ENCODE data around the gene ZC2HC1C.

DNA sequence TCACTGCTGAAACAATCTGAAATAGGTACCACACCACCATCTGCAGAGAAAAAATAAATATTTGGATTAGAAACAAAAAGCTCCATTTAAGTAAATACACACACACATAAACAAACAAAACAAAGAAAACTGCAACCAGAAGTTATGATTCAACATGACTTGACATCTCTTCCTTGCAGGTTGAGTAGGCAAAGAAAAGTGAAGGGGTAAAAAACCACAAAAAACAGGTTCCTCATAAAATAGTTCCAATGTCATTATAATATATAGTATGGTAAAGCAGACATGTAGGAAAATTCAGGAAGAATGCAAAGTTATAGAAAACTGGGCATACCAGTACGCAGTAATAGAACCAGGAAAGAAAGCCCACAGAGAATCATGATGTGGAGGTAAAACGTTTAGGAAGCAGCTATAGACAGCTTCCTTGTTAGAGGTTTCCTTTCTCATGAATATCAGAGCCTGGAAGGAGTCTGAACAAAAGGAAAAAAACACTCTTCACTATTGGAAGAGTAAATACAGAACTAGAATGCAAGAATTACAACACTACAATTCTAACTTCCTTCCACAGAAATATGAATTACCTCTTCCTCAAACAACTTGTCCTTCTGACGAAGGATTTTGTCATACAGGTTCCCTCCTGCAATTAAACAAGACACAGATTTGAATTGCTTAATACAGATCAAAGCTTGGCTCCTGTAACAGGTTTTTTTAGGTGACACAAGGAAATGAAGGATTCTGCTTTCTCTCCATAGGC is 51.3 kb downstream of the ZC2HC1C start:
- TF ChIP-seq RCOR1 (IDR thresholded peaks at IDR 0.05; ENCODE audit: low read depth, low read length) (no peak), RAD21 (conservative IDR thresholded peaks at IDR 0.05 in 1 of 2, IDR thresholded peaks at IDR 0.05 in 1 of 2) (no peak), FOSL2 (IDR thresholded peaks at IDR 0.05) (no peak), FOSL2 (CRISPR knock-in tag; IDR thresholded peaks at IDR 0.05) (no peak)
- TF ChIP-seq, protein P1, sequence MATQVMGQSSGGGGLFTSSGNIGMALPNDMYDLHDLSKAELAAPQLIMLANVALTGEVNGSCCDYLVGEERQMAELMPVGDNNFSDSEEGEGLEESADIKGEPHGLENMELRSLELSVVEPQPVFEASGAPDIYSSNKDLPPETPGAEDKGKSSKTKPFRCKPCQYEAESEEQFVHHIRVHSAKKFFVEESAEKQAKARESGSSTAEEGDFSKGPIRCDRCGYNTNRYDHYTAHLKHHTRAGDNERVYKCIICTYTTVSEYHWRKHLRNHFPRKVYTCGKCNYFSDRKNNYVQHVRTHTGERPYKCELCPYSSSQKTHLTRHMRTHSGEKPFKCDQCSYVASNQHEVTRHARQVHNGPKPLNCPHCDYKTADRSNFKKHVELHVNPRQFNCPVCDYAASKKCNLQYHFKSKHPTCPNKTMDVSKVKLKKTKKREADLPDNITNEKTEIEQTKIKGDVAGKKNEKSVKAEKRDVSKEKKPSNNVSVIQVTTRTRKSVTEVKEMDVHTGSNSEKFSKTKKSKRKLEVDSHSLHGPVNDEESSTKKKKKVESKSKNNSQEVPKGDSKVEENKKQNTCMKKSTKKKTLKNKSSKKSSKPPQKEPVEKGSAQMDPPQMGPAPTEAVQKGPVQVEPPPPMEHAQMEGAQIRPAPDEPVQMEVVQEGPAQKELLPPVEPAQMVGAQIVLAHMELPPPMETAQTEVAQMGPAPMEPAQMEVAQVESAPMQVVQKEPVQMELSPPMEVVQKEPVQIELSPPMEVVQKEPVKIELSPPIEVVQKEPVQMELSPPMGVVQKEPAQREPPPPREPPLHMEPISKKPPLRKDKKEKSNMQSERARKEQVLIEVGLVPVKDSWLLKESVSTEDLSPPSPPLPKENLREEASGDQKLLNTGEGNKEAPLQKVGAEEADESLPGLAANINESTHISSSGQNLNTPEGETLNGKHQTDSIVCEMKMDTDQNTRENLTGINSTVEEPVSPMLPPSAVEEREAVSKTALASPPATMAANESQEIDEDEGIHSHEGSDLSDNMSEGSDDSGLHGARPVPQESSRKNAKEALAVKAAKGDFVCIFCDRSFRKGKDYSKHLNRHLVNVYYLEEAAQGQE (IDR thresholded peaks at IDR 0.05): no peak
- TF ChIP-seq, protein P2, sequence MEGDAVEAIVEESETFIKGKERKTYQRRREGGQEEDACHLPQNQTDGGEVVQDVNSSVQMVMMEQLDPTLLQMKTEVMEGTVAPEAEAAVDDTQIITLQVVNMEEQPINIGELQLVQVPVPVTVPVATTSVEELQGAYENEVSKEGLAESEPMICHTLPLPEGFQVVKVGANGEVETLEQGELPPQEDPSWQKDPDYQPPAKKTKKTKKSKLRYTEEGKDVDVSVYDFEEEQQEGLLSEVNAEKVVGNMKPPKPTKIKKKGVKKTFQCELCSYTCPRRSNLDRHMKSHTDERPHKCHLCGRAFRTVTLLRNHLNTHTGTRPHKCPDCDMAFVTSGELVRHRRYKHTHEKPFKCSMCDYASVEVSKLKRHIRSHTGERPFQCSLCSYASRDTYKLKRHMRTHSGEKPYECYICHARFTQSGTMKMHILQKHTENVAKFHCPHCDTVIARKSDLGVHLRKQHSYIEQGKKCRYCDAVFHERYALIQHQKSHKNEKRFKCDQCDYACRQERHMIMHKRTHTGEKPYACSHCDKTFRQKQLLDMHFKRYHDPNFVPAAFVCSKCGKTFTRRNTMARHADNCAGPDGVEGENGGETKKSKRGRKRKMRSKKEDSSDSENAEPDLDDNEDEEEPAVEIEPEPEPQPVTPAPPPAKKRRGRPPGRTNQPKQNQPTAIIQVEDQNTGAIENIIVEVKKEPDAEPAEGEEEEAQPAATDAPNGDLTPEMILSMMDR (IDR thresholded peaks at IDR 0.05): no peak
